ENCODE measurements around the gene PALM3.

The PALM3 gene

DNA sequence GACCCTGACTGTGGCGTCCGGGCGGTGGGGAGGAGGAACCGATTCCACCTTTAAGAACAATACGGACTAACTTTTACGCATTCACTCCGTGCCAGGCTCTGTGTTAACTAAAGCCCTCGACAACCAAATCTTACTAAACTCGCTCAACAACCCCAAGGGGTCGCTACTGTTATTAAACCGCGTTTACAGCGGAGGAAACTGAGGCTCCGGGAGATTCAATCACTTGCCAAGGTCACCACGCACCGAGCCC lies 27.5 kb upstream of the PALM3 start:
- peak; percentile 25 for DNase-seq (ENCODE audit: low spot score)

DNA sequence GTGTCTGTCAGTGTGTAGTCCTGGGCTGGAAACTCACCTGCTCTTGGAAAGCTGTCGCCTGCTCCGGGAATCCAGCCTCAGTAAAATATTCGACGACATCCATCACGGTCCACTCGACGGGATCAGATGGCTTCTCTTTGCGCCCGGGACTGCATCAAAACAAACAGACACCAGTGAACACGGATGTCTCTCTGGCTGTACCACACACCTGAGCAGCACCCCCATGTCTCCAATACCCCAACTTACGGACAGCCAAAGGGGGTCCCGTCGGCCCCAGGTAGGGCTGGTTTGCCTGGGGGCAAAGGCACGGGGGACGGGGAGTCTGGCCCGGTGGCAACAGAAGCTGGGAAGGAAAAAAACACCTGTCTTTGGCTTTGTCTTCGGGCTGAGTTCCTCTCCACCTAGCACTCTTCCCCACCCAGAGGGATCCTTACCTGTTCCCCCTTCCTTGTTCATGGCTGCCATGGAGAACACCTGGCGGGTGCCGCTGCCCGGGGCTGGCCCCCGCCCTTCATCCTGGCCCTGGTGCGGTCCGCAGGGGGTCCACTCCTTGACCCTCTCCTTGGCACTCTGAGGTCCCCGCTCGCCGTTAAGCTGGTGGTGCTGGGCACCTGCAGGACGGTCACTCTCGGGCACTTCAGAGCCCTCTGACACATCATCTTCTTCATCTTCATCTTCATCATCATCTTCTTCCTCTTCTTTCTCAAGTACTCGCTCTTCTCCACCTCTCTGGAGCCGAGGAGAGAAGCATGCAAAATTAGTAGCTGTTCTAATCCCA lies 26.9 kb upstream of the PALM3 start:
- DNase-seq (ENCODE audit: low spot score), result no peak

DNA sequence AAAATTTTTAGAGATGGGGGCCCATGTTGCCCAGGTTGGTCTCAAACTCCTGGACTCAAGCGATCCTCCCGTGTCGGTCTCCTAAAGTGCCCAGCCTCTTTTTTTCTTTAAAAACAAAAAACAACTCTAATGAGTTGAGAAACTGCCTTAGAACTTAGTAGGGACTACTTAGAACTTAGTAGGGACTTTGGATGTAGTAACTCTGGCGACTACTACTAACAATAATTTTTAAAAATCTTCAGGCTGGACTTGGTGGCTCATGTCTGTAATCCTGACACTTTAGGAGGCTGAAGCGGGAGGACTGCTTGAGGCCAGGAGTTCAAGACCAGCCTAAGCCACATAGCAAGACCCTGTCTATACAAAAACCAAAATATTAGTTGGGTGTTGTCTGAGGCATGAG lies 24.2 kb upstream of the PALM3 start:
- no peak for DNase-seq (ENCODE audit: low spot score)

DNA sequence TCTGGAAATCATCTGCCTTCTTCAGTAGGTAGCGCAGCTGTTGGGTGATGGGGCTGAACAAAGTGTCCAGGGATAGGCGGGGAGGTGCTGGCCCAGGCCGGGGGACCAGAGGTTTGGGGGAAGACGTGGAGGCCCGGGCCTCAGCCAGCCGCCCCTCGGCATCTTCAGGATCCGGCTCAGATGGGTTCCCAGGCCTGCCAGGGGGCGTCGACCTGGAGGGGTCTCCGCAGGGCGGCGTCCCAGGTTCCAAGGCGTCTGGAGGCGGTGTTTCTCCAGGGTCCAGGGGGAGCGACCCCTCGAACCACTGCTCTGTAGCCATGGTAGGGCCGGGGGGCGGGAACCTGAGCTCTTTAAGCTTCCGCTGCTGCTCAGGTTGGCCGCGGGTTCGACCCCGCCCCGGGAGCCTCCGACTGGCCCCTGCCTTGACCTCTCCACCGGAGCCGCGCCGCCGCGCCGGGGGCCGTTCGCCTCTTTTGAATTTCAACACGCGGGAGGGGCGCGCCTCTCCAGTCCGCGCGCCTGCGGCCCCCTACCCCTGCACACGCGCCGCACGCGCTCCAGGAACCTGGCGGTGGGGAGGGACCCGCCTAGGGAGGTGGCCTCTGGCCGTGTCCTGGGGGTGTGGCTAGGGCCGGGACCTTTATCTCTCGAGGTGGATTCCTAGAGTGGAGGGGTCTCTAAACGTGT lies 23.6 kb upstream of the PALM3 start, which contains the start of gene C19orf67:
Gene C19orf67 (minus strand): TSS at position 475 of the 687 bp plus-strand sequence. CDS start 156 bp downstream, at position 319.
- no peak for DNase-seq (ENCODE audit: low spot score)

DNA sequence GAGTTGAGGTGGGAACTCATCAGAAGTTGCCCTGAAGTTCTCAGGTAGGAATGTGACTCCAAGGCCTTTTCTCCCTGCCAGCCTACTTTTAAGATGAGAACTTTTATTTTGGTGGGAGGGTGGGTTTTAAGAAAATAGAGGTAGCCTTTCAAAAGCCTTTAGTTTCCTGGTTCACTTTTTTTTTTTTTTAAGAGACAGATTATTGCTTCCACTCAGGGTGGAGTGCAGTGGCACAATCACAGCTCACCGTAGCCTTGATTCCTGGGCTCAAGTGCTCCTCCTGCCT lies 20.7 kb upstream of the PALM3 start:
- DNase-seq (ENCODE audit: low spot score), result no peak

DNA sequence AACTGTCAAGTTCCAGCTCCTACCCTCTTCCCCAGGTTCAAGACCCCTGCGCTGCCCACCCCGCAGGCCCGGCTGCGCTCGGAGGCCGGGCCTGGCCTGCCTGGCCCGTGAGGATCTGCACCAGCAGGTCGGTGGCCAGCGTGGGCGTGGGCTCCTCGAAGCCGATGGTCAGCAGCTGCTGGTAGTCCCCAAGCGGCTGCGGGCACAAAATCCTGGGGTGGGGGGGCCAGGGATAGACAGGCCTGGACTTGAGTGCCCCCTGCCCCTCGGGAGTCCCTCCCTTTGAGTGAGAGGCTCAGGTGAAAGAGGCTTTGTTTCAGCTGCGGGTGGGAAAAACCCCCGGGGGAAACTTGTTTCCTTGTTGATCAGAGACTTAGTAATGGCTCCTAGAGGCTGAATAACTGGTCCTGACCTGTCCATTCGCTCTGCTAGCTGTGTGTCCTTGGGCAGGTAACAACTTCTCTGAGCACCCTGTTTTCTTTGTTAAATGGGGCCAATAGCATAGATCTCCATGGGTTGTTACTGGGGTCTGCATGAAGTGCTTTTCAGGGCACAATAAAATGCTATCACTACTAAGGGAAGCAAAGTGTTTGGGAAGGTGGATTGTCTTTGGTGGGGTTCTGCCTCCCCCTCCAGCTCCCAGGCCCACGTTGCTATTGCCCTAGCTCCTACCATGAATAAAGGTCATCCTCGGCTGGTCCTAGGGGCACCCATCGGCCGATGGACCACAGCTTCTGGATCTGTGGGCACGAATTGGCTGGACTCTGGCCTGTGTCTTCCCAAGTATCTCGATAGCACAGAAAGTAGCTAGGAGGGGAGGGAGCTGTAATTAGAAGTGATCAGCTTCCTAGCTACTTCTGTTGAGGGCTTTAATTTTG lies 20.2 kb upstream of the PALM3 start:
- no peak for DNase-seq (ENCODE audit: low spot score)

DNA sequence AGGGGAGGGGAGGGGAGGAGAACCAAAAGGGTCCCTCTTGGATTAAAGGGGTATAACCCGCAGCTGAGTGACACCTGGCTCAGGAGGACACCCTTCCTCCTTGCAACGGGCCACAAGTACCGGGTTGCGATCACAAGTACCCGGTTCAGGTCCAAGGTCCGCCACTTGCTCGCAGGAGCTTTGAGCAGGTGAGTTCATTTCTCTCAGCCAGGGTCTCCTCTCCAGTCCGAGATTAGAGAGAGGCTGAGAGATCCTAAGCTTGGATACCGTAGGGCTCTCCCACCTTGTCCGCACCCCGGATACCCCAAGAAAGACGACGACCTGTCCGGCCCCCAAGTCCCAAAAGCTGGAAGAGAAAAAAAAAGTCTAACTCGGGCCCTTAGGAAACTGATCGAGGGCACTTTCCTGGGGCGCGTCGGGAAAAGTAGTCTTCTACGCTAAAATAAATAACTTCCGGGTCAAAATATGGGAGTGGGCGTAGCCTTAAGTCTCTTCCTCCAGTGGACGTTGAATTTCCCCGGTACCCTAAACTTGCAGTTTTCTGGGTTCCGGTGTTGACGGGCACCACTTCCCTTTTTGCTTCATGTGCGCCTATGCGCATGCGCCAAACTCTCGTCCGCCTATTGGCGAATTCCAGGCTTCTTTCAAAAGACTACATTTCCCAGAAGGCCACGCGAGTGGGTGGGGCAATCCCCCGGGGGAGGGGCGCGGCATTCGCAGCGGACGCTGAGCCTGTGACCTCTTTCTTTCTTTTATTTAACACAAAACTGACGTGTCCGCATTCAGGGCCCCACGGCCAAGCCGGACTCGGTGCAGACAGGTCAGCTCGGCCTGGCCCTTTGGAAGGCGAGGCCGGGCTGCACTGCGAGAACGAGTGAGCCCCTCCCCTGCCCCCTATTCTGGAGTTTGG lies 19.3 kb upstream of the PALM3 start:
- DNase-seq (ENCODE audit: low spot score), result peak; percentile 98

DNA sequence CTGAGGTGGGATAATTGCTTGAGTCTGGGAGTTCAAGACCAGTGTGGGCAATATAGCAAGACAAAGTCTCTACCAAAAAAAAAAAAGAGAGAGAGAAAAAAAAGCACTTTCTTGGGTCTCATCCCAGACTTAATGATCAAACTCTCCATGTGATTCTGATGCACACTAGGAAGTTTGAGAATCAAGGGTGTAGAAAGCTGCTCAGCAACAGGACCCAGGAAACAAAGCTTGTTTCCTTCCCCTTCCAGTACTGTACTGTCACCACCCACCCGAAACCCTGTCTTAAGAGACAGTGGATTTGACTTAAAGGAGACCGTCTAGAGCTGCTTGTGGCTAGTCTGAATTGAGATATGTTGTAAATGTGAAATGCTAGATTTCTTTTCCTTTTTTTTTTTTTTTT lies 16.5 kb upstream of the PALM3 start:
- no peak for DNase-seq (ENCODE audit: low spot score)

DNA sequence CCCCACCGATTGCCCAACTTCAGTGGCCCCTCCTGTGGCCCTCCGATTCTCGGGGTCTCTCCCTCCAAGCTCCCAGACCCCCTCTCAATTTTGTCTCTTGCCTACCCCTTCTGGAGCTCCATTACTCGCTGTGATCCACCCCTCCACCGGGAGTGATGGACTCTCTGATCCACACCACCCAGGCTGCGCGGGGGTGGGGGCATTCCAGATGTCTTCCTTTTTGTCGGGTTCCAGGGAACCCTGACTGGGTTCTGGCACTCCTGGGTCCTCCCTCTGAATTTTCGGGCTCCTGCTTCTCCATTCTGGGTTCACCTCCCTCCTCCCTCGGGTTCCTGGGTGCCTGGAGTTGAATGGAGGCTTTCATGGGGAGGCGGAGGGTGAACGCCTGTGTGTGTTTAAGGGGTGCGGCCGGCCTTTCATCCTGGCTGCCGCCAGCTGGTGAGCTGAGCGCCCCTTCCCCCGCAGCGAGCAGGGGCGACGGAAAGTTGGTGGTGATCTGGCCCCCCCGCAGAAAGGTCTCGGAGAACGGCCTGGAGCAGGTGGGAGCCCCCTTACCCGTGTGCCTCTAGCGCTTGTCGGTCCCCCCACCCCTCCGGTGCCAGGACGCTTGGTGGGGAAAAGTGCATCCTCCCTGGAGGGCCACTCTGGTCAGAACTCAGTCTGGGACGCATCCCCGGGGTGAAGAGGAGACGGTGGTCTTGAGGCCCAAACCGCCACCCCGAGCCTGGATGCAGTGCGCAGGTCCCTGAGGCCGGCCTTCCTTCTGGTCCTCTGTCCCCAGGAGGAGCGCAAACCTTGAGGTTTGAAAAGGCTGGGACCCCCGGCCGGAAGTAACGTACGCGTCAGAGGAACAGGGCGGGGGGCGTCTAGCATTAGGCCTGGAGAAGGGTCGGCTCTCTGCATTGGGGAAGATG lies 12.3 kb upstream of the PALM3 start:
- peak; percentile 20 for DNase-seq (ENCODE audit: low spot score)

DNA sequence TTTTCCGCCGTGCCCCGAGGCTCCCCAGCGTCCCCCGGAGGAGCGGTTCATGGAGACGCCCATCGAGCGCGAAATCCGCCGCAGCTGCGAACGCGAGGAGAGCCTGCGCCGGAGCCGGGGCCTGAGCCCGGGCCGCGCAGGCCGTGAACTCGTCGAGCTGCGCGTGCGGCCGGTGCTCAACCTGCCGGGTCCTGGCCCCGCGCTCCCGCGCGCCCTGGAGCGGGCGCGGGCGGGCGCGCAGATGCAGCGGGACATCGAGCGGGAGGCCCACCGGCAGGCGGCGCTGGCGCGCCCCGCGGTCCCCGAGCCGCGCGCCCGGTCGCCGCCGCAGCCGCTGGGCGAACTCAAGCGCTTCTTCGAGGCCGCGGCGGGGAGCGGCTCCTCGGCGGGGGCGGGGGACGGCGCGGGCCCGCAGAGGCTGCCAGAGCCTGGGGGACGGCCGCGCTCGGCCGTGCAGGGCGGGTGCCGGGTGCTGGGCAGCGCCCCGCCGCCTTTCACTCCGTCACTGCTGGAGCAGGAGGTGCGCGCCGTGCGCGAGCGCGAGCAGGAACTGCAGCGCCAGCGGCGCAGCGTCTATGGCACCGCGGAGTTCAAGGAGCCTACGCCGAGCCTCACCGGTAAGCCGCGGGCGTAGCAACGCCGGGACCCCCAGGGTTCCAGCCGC lies 11.5 kb upstream of the PALM3 start:
- DNase-seq (ENCODE audit: low spot score), result peak; percentile 86

DNA sequence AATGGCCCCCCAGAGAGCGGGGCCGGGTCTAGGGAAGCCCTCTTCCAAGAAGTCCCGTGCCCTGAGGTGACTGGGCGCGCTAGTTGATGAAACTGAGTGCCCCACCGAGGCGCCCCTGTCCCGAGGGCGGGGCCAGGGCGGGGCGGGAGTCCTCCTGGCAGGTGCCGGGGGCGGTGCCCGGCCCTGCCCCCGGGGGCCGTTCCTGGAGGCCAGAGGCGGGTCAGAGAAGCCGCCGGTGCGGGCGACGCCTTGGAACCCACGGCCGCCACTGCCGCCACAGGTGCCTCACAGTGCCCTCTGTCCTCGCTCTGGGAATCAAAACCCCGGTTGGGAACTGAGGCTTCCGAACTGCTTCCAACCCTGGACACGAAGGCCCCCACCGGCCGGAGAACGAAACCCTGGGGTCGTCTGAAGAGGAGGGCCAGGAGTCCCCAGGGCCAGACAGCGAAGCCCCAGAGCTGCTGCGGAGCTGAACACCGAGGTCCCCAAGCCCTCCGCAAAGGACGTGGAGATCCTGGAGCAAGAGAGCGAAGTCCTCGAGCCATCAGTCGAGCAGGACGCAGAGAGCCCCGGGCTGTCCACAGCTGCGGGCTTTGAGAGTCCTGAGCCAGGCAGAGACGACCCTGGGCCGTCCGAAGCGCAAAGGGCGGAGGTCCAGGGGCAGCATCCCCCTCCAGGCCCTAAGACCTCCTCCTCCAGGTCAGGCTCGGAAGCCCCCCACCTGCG lies 10.8 kb upstream of the PALM3 start, which contains the start of gene MISP3:
Gene MISP3 (plus strand): TSS at position 252 of the 726 bp plus-strand sequence. CDS start 524 bp downstream, outside the sequence.
- DNase-seq (ENCODE audit: low spot score), result peak; percentile 47

DNA sequence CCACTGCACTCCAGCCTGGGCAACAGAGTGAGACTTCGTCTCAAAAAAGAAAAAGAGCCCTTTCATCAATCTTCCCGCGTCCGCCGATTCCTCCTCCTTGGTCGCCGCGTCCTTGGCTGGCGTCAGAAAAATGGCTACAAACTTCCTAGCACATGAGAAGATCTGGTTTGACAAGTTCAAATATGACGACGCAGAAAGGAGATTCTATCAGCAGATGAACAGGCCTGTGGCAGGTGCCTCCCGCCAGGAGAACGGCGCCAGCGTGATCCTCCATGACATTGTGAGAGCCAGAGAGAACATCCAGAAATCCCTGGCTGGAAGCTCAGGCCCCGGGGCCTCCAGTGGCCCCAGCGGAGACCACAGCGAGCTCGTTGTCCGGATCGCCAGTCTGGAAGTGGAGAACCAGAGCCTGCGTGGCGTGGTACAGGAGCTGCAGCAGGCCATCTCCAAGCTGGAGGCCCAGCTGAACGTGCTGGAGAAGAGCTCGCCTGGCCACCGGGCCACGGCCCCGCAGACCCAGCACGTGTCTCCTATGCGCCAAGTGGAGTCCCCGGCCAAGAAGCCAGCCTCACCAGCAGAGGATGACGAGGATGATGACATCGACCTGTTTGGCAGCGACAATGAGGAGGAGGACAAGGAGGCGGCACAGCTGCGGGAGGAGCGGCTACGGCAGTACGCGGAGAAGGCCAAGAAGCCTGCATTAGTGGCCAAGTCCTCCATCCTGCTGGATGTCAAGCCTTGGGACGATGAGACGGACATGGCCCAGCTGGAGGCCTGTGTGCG lies 8.6 kb upstream of the PALM3 start:
- DNase-seq (ENCODE audit: low spot score), result no peak

DNA sequence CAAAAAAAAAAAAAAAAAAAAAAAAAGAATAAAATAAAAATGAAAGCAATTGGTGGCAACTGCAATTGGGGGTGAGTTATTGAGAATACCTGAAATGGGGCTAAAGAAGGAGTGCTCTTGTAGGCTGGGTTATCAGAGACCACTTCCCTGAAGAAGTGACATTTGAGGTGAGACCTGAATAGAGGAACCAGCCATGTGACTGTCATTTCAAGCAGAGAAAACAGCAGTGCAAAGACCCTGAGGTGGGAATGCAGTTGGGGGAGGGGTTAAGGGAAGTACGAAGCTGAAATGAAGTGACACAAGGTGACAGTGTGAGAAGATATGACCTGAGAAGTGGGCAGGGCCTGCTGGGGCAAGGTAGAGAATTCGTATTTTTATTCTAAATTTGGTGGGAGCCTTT lies 4.3 kb upstream of the PALM3 start:
- DNase-seq (ENCODE audit: low spot score), result no peak

DNA sequence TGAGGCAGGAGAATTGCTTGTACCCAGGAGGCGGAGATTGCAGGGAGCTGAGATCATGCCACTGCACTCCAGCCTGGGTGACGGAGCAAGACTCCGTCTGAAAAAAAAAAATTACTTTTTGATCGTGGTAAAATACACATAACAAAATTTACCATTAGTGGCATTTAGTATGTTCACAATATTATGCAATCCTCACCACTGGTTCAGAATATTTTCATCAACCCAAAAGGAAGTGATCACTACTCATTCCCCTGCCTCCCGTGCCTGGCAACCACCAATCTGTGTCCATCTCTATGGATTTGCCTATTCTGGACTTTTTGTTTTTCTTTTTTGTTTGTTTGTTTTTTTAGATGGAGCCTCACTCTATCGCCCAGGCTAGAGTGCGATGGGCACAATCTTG lies 1.2 kb upstream of the PALM3 start:
- no peak for DNase-seq (ENCODE audit: low spot score)

DNA sequence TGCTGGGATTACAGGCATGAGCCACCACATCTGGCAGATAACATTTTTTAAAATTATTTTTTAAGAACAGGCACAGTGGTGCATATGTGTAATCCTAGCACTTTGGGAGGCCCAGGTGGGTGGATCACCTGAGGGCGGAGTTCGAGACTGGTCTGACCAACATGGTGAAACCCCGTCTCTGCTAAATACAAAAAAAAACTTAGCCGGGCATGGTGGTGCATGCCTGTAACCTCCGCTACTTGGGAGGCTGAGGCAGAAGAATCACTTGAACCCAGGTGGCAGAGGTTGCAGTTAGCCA lies 631 bp upstream of the PALM3 start:
- DNase-seq (ENCODE audit: low spot score), result no peak

DNA sequence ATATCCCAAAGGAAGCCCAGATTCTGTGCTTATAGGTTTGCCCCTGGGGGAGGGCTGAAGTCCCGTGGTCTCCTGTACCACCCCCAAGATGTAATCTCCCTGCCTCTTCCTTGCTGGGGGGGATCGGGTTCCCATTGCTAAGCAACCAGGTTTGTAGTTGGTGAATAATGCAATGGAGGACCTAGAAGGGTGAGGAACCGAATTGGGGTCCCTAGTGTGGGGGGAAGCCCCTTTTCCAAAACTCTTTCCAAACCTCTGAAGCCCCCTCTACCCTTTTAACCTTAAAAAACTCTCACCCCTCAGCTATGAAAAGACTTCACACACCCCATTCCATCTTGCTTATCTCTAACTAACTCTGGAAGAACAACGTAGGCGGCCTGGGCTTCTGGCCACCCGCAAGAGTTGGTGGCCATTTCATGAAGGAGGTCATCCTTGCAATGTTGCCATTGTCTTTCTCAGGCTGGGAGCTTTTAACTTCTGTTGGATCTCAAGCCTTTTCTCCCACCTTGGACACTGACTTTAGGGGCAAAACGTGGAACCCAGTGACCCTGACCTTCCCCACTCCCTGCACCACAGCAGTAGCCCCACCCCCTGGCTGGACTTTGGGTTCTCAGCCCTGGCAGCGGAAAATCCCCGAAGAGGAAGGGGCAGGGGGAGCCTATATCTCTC lies 661 bp downstream of the PALM3 start:
- no peak for DNase-seq (ENCODE audit: low spot score)

DNA sequence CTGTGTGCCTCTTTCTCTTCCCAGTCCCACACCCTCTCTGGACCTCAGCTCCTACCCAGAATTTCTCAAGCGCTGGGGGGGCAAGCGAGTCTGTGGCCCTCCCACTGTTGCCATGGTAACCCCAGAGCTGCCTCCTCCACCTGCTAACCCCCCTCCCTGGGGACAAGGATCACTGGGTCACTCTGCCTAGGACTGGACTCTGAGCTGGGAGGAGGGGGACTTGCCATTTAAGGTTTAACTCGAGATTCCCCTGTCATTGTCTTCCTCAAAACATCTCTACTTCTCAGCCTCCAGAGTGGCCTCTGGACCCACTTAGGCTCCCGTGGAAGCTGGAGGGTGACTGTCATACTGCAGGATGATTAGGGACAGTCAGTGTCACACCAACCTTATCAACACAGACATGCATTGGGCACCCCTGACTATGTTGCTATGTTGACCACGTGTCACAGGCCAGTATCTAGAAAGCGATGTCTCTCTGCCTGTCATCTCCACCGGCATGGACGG lies 2.2 kb downstream of the PALM3 start:
- no peak for DNase-seq (ENCODE audit: low spot score)

DNA sequence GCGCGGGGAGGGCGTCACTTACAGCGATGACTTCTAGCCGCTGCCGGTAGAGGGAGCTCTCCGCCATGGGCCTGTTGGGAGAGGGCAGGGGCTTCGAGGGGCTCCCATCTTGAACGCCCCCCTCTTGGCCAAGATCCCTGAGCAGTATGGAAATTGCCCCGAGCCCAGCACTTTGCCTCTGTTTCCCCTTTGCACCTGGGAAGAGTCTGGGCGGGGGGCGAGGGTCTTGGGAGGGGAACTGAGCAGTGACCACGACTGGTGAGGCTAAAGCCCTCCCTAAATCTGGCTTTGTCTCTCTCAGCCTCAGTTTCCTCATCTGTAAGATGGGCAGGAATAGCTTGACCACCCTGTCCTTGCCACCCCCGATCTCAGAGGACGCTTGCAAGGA lies 2.8 kb downstream of the PALM3 start:
- peak; percentile 64 for DNase-seq (ENCODE audit: low spot score)

All from germinal center (tissue), 1 donor.